ENCODE measurements around the gene AKR1C2. TPM values are rescaled to one million over a fixed set of nuclear protein-coding genes. Genes with fewer than 3 reads are reported as not detected.

Gene AKR1C2
- total RNA-seq, 4 donors from 2014 or later: 13.5 to 48.3 (median 17.7) TPM

- Histone ChIP-seq H3K4me1 (peaks cover 20 to 60% (median 32%) of the 10 kb centered on the region in 3 donors), H3K27ac (peak overlapping the region; percentile 72 to 95 (median 80)), H3K27me3 (no peaks in the 10 kb centered on the region), H3K36me3 (no peaks in the 10 kb centered on the region), H3K4me3 (no peak overlapping the region), H3K9me3 (no peaks in the 10 kb centered on the region)
- WGBS, 2 donors (ENCODE audit: low coverage in 1 of 2): 3 to 28% methylated on average over 4 to 5 of the region's 5 CpGs
- peak; percentile 94 for ATAC-seq
- TF ChIP-seq POLR2AphosphoS5 (IDR thresholded peaks at IDR 0.05): peak; percentile 94
- no peak for TF ChIP-seq CTCF (IDR thresholded peaks at IDR 0.05)
Observed at GRCh38 chr10:4947635-4948596, 55.7 kb downstream of the AKR1C2 start.

GRCh38 chr10:4947039-4947634 lies 56.5 kb downstream of the AKR1C2 start:
- peak overlapping the region; percentile 72 to 95 (median 80) for H3K27ac ChIP-seq
- no peaks in the 10 kb centered on the region for H3K27me3 ChIP-seq
- peaks cover 26 to 68% (median 39%) of the 10 kb centered on the region in 3 donors for H3K4me1 ChIP-seq
- no peak for TF ChIP-seq POLR2A (IDR thresholded peaks at IDR 0.05)
- TF ChIP-seq POLR2AphosphoS5 (IDR thresholded peaks at IDR 0.05): peak; percentile 86
- ATAC-seq: peak; percentile 34
- H3K9me3 ChIP-seq: no peaks in the 10 kb centered on the region
- no peak overlapping the region for H3K4me3 ChIP-seq
- no peaks in the 10 kb centered on the region for H3K36me3 ChIP-seq

GRCh38 chr10:4945766-4946717 lies 57.6 kb downstream of the AKR1C2 start:
- H3K9me3 ChIP-seq: no peaks in the 10 kb centered on the region
- H3K4me1 ChIP-seq: peaks cover 31 to 78% (median 43%) of the 10 kb centered on the region in 3 donors
- TF ChIP-seq POLR2A (IDR thresholded peaks at IDR 0.05) (no peak), POLR2AphosphoS5 (IDR thresholded peaks at IDR 0.05) (no peak), CTCF (IDR thresholded peaks at IDR 0.05) (no peak), EP300 (IDR thresholded peaks at IDR 0.05) (no peak)
- peak overlapping the region; percentile 29 to 95 (median 80) for H3K27ac ChIP-seq
- no peak for ATAC-seq
- H3K36me3 ChIP-seq: no peaks in the 10 kb centered on the region
- H3K4me3 ChIP-seq: no peak overlapping the region
- no peaks in the 10 kb centered on the region for H3K27me3 ChIP-seq
- WGBS, 2 donors (ENCODE audit: low coverage in 1 of 2): 89 to 93% methylated on average over 2 of the region's 2 CpGs

GRCh38 chr10:4944841-4945240 lies 58.8 kb downstream of the AKR1C2 start:
- no peak for ATAC-seq
- no CpG with 5 or more reads among the region's 1 CpG for WGBS, 2 donors (ENCODE audit: low coverage in 1 of 2)
- TF ChIP-seq POLR2AphosphoS5 (IDR thresholded peaks at IDR 0.05) (no peak), POLR2A (IDR thresholded peaks at IDR 0.05) (no peak), EP300 (IDR thresholded peaks at IDR 0.05) (no peak), CTCF (IDR thresholded peaks at IDR 0.05) (no peak)

GRCh38 chr10:4943821-4944220 lies 59.8 kb downstream of the AKR1C2 start:
- H3K36me3 ChIP-seq: no peaks in the 10 kb centered on the region
- no peaks in the 10 kb centered on the region for H3K27me3 ChIP-seq
- no peaks in the 10 kb centered on the region for H3K9me3 ChIP-seq
- peaks cover 30 to 78% (median 41%) of the 10 kb centered on the region in 3 donors for H3K4me1 ChIP-seq
- WGBS, 2 donors (ENCODE audit: low coverage in 1 of 2): 42 to 83% methylated on average over 1 to 2 of the region's 2 CpGs
- TF ChIP-seq CTCF (IDR thresholded peaks at IDR 0.05) (no peak), POLR2AphosphoS5 (IDR thresholded peaks at IDR 0.05) (peak; percentile 52), EP300 (IDR thresholded peaks at IDR 0.05) (no peak), POLR2A (IDR thresholded peaks at IDR 0.05) (no peak)
- H3K27ac ChIP-seq: peak overlapping the region; percentile 63 to 83 (median 80)
- no peak for ATAC-seq
- no peak overlapping the region for H3K4me3 ChIP-seq

More at GRCh38 chr10:4944841-4945240, 58.8 kb downstream of the AKR1C2 start:
- peaks cover 31 to 81% (median 43%) of the 10 kb centered on the region in 3 donors for H3K4me1 ChIP-seq
- no peaks in the 10 kb centered on the region for H3K27me3 ChIP-seq
- no peak overlapping the region for H3K4me3 ChIP-seq
- peak overlapping the region in 2 of 4 donors; percentile 80 to 81 for H3K27ac ChIP-seq
- no peaks in the 10 kb centered on the region for H3K9me3 ChIP-seq
- H3K36me3 ChIP-seq: no peaks in the 10 kb centered on the region
